Activated CD8-positive, alpha-beta memory T cell treated with anti-CD3 and anti-CD28 coated beads for 1 hour (primary cell): ENCODE data around the gene BCAP31.
"Not testable (repeated sequence)": the region's sequence is repeated elsewhere in the genome, so short reads cannot be mapped to it uniquely, and the experiment has no call there.

ENCODE experiments used
- DNase-seq, 2 donors: peaks; one replicate each; pipeline ENCODE4 v3.0.0-alpha.2; 2020; ENCODE audit warnings: low read depth in 1 of 2; ENCODE audit errors: extremely low read depth in 1 of 2

BCAP31 gene

GRCh38 chrX:153684467-153685155 lies 39.6 kb downstream of the BCAP31 start:
- DNase-seq: no peak

- not testable (repeated sequence) for DNase-seq
Measured at GRCh38 chrX:153683486-153683885, 40.7 kb downstream of the BCAP31 start.

- no peak for DNase-seq
Measured at GRCh38 chrX:153681175-153681574, 43.0 kb downstream of the BCAP31 start.

- DNase-seq: no peak
Measured at GRCh38 chrX:153674219-153674851, 49.9 kb downstream of the BCAP31 start.

GRCh38 chrX:153673428-153674218 lies 50.6 kb downstream of the BCAP31 start, which contains the start of gene PNCK:
TSS of gene PNCK (minus strand) at chrX:153673813. CDS start at chrX:153673076, 737 bp downstream.
- no peak for DNase-seq

GRCh38 chrX:153672531-153673427 lies 51.4 kb downstream of the BCAP31 start:
- DNase-seq: no peak

GRCh38 chrX:153671589-153672530 lies 52.3 kb downstream of the BCAP31 start:
- no peak for DNase-seq

GRCh38 chrX:153670748-153671588 lies 53.2 kb downstream of the BCAP31 start:
- no peak for DNase-seq

- no peak for DNase-seq
Measured at GRCh38 chrX:153669901-153670731, 54.1 kb downstream of the BCAP31 start.

GRCh38 chrX:153669174-153669890 lies 54.9 kb downstream of the BCAP31 start:
- DNase-seq: peak in 1 of 2 donors; percentile 17

GRCh38 chrX:153668423-153669173 lies 55.6 kb downstream of the BCAP31 start:
- no peak for DNase-seq

GRCh38 chrX:153667956-153668396 lies 56.2 kb downstream of the BCAP31 start:
- DNase-seq: peak; percentile 20 to 59

GRCh38 chrX:153667281-153667955 lies 56.8 kb downstream of the BCAP31 start:
- no peak for DNase-seq

- DNase-seq: no peak
Measured at GRCh38 chrX:153665726-153666306, 58.4 kb downstream of the BCAP31 start.

GRCh38 chrX:153662266-153662665 lies 61.9 kb downstream of the BCAP31 start:
- peak; percentile 13 to 40 for DNase-seq
